ENCODE results near the gene ACIN1.

GRCh38 chr14:23126548-23127278 lies 31.8 kb upstream of the ACIN1 start:
- TF ChIP-seq, protein P1, sequence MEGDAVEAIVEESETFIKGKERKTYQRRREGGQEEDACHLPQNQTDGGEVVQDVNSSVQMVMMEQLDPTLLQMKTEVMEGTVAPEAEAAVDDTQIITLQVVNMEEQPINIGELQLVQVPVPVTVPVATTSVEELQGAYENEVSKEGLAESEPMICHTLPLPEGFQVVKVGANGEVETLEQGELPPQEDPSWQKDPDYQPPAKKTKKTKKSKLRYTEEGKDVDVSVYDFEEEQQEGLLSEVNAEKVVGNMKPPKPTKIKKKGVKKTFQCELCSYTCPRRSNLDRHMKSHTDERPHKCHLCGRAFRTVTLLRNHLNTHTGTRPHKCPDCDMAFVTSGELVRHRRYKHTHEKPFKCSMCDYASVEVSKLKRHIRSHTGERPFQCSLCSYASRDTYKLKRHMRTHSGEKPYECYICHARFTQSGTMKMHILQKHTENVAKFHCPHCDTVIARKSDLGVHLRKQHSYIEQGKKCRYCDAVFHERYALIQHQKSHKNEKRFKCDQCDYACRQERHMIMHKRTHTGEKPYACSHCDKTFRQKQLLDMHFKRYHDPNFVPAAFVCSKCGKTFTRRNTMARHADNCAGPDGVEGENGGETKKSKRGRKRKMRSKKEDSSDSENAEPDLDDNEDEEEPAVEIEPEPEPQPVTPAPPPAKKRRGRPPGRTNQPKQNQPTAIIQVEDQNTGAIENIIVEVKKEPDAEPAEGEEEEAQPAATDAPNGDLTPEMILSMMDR (IDR thresholded peaks at IDR 0.05; ENCODE audit: insufficient read depth, low read length, poor library complexity, severe bottlenecking), result no peak
- TF ChIP-seq EZH2phosphoT487 (conservative IDR thresholded peaks at IDR 0.05; ENCODE audit: low read length), result no peak
